Thyroid gland (tissue), 4 donors: ENCODE data around the gene ZMPSTE24.

Source experiments
- CTCF ChIP-seq, 6 experiments: fragments of 200-600 bp in 3 of 6; fragments of 450-650 bp in 3 of 6; sonication (generic) in 3 of 6; IDR thresholded peaks; one replicate each; pipeline ENCODE4 v1.5.1; 2016 to 2019; ENCODE audit warnings: antibody characterized with exemption in 6 of 6, mild to moderate bottlenecking in 2 of 6, inconsistent platforms in 1 of 6, moderate library complexity in 1 of 6
- POLR2A ChIP-seq, 2 donors: fragments of 450-650 bp; IDR thresholded peaks; one replicate each; pipeline ENCODE4 v1.6.1; 2017; ENCODE audit warnings: antibody characterized with exemption in 2 of 2, mild to moderate bottlenecking in 2 of 2, moderate library complexity in 1 of 2

GRCh38 chr1:40226192-40226591 is 31.8 kb upstream of the ZMPSTE24 start:
- no peak for TF ChIP-seq CTCF (IDR thresholded peaks at IDR 0.05)
- no peak for TF ChIP-seq POLR2A (IDR thresholded peaks at IDR 0.05)
